ENCODE results near the gene PLD3. TPM values are rescaled to one million over a fixed set of nuclear protein-coding genes. Genes with fewer than 3 reads are reported as not detected.

Gene PLD3
- total and polyA plus RNA-seq, 2 experiments from 2014 or later = 361 to 536 TPM

- Histone ChIP-seq H2AFZ (no peak overlapping the region), H3K36me3 (ENCODE audit: low read depth) (peaks cover 8% of the 10 kb centered on the region; the same call in 1 of the 2 replicates), H3K4me2 (ENCODE audit: unreplicated experiment) (no peak overlapping the region), H3K4me1 (ENCODE audit: insufficient read depth) (no peaks in the 10 kb centered on the region), H3F3A (ENCODE audit: insufficient read depth) (no peaks in the 10 kb centered on the region), H3K9ac (no peak overlapping the region), H3K27me3 (replicated peaks; ENCODE audit: insufficient read depth) (no peaks in the 10 kb centered on the region), H3K9me3 (ENCODE audit: low read depth) (no peaks in the 10 kb centered on the region), H3K9me2 (ENCODE audit: insufficient read depth) (no peaks in the 10 kb centered on the region), H3K79me2 (ENCODE audit: insufficient read depth) (no peaks in the 10 kb centered on the region), H4K20me1 (ENCODE audit: insufficient read depth) (no peaks in the 10 kb centered on the region), H3K27ac (no peak overlapping the region), H3K4me3 (no peak overlapping the region)
- no peak for DNase-seq
- TF ChIP-seq EZH2phosphoT487 (IDR thresholded peaks at IDR 0.05; ENCODE audit: insufficient read depth, low read depth) (no peak), EZH2 (IDR thresholded peaks at IDR 0.05; ENCODE audit: insufficient read depth, poor library complexity, severe bottlenecking) (no peak)
- 84 to 85% methylated on average over 7 of the region's 7 CpGs for WGBS, 2 experiments (ENCODE audit: low coverage in 1 of 2, low lambda C conversion rate in 2 of 2, missing lambda C conversion rate in 2 of 2)
- in situ Hi-C loops (cut with MboI) = no loop called here
Measured at GRCh38 chr19:40320558-40320935, 27.9 kb upstream of the PLD3 start.

- H3K4me3 ChIP-seq = no peak overlapping the region
- in situ Hi-C loops (cut with MboI) = no loop called here
- DNase-seq = no peak
Measured at GRCh38 chr19:40321076-40321475, 27.4 kb upstream of the PLD3 start.

GRCh38 chr19:40321566-40322270 is 26.8 kb upstream of the PLD3 start:
- peaks cover 11% of the 10 kb centered on the region; the same call in 1 of the 2 replicates for H3K36me3 ChIP-seq (ENCODE audit: low read depth)
- TF ChIP-seq EZH2 (IDR thresholded peaks at IDR 0.05; ENCODE audit: insufficient read depth, poor library complexity, severe bottlenecking) (no peak), EZH2phosphoT487 (IDR thresholded peaks at IDR 0.05; ENCODE audit: insufficient read depth, low read depth) (no peak)
- no peaks in the 10 kb centered on the region for H3F3A ChIP-seq (ENCODE audit: insufficient read depth)
- in situ Hi-C loops (cut with MboI) = no loop called here
- no peak overlapping the region for H3K9ac ChIP-seq
- H3K27me3 ChIP-seq (replicated peaks; ENCODE audit: insufficient read depth) = no peaks in the 10 kb centered on the region
- no peak overlapping the region for H2AFZ ChIP-seq
- no peaks in the 10 kb centered on the region for H3K9me2 ChIP-seq (ENCODE audit: insufficient read depth)
- H3K4me1 ChIP-seq (ENCODE audit: insufficient read depth) = no peaks in the 10 kb centered on the region
- no peaks in the 10 kb centered on the region for H3K79me2 ChIP-seq (ENCODE audit: insufficient read depth)
- no peak overlapping the region for H3K4me3 ChIP-seq
- no peak overlapping the region for H3K27ac ChIP-seq
- WGBS, 2 experiments (ENCODE audit: low coverage in 1 of 2, low lambda C conversion rate in 2 of 2, missing lambda C conversion rate in 2 of 2) = 95 to 97% methylated on average over 22 to 24 of the region's 27 CpGs
- no peaks in the 10 kb centered on the region for H4K20me1 ChIP-seq (ENCODE audit: insufficient read depth)
- DNase-seq = no peak
- H3K4me2 ChIP-seq (ENCODE audit: unreplicated experiment) = no peak overlapping the region
- H3K9me3 ChIP-seq (ENCODE audit: low read depth) = no peaks in the 10 kb centered on the region

More at GRCh38 chr19:40321076-40321475, 27.4 kb upstream of the PLD3 start:
- no peaks in the 10 kb centered on the region for H3K27me3 ChIP-seq (replicated peaks; ENCODE audit: insufficient read depth)
- no peak overlapping the region for H3K9ac ChIP-seq
- no peaks in the 10 kb centered on the region for H3K79me2 ChIP-seq (ENCODE audit: insufficient read depth)
- no peak overlapping the region for H3K27ac ChIP-seq
- H3K4me2 ChIP-seq (ENCODE audit: unreplicated experiment) = no peak overlapping the region
- H3K9me3 ChIP-seq (ENCODE audit: low read depth) = no peaks in the 10 kb centered on the region
- no peaks in the 10 kb centered on the region for H3K9me2 ChIP-seq (ENCODE audit: insufficient read depth)
- H2AFZ ChIP-seq = no peak overlapping the region
- peaks cover 11% of the 10 kb centered on the region; the same call in 1 of the 2 replicates for H3K36me3 ChIP-seq (ENCODE audit: low read depth)
- WGBS, 2 experiments (ENCODE audit: low coverage in 1 of 2, low lambda C conversion rate in 2 of 2, missing lambda C conversion rate in 2 of 2) = 93 to 94% methylated on average over 17 to 18 of the region's 18 CpGs
- H3K4me1 ChIP-seq (ENCODE audit: insufficient read depth) = no peaks in the 10 kb centered on the region
- H4K20me1 ChIP-seq (ENCODE audit: insufficient read depth) = no peaks in the 10 kb centered on the region
- no peaks in the 10 kb centered on the region for H3F3A ChIP-seq (ENCODE audit: insufficient read depth)
- TF ChIP-seq EZH2 (IDR thresholded peaks at IDR 0.05; ENCODE audit: insufficient read depth, poor library complexity, severe bottlenecking) (no peak), EZH2phosphoT487 (IDR thresholded peaks at IDR 0.05; ENCODE audit: insufficient read depth, low read depth) (no peak)

- H3K4me1 ChIP-seq (ENCODE audit: insufficient read depth) = no peaks in the 10 kb centered on the region
- H3K27me3 ChIP-seq (replicated peaks; ENCODE audit: insufficient read depth) = no peaks in the 10 kb centered on the region
- in situ Hi-C loops (cut with MboI) = no loop called here
- peak; percentile 7 for DNase-seq
- H3K36me3 ChIP-seq (ENCODE audit: low read depth) = peaks cover 11% of the 10 kb centered on the region; the same call in 1 of the 2 replicates
- TF ChIP-seq EZH2phosphoT487 (IDR thresholded peaks at IDR 0.05; ENCODE audit: insufficient read depth, low read depth) (no peak), EZH2 (IDR thresholded peaks at IDR 0.05; ENCODE audit: insufficient read depth, poor library complexity, severe bottlenecking) (no peak)
- H3K27ac ChIP-seq = no peak overlapping the region
- 85 to 90% methylated on average over 7 of the region's 7 CpGs for WGBS, 2 experiments (ENCODE audit: low coverage in 1 of 2, low lambda C conversion rate in 2 of 2, missing lambda C conversion rate in 2 of 2)
- no peak overlapping the region for H3K4me3 ChIP-seq
- no peak overlapping the region for H2AFZ ChIP-seq
- no peaks in the 10 kb centered on the region for H3K79me2 ChIP-seq (ENCODE audit: insufficient read depth)
- H3K4me2 ChIP-seq (ENCODE audit: unreplicated experiment) = no peak overlapping the region
- H3K9ac ChIP-seq = no peak overlapping the region
- H4K20me1 ChIP-seq (ENCODE audit: insufficient read depth) = no peaks in the 10 kb centered on the region
- no peaks in the 10 kb centered on the region for H3K9me2 ChIP-seq (ENCODE audit: insufficient read depth)
- no peaks in the 10 kb centered on the region for H3K9me3 ChIP-seq (ENCODE audit: low read depth)
- H3F3A ChIP-seq (ENCODE audit: insufficient read depth) = no peaks in the 10 kb centered on the region
Measured at GRCh38 chr19:40322271-40322610, 26.3 kb upstream of the PLD3 start.
